Stimulated activated CD4-positive, alpha-beta T cell treated with anti-CD3 and anti-CD28 coated beads, Interleukin-4, amount 100 ng/mL, for 48 hours (primary cell): ENCODE measurements around the gene SPOCK3.
"Not testable (repeated sequence)": the region's sequence is repeated elsewhere in the genome, so short reads cannot be mapped to it uniquely, and the experiment has no call there.

ENCODE experiments used
- DNase-seq, 2 donors: peaks; one replicate each; pipeline ENCODE4 v3.0.0-alpha.2; 2020; ENCODE audit warnings: low read depth in 2 of 2

SPOCK3 gene

GRCh38 chr4:166957451-166957850 is 276.8 kb downstream of the SPOCK3 start:
- DNase-seq = no peak

GRCh38 chr4:166956484-166956883 is 277.8 kb downstream of the SPOCK3 start:
- DNase-seq = no peak

DNA sequence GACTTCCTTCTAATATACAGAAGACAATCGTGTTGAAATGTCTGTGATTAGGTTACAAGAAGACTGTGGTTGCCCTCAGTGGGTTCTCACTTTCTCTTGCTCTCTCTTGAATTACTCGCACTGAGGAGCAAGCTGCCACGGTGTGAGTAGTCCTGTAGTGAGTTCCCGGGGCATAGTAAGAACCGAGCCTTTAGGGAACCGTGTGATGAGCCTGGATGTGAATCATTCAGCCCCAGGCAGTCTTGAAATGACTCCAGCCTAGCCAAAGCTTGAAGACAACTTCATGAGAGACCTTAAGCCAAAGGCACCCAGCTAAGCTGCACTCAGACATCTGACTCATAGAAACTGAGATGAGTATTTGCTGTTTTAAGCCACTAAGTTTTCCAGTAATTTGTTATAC is 292.7 kb downstream of the SPOCK3 start:
- peak in 1 of 2 donors; percentile 0 for DNase-seq

- DNase-seq = no peak
Measured at GRCh38 chr4:166930464-166930863, 303.8 kb downstream of the SPOCK3 start.

GRCh38 chr4:166924424-166924823 is 309.9 kb downstream of the SPOCK3 start:
- DNase-seq = no peak

DNA sequence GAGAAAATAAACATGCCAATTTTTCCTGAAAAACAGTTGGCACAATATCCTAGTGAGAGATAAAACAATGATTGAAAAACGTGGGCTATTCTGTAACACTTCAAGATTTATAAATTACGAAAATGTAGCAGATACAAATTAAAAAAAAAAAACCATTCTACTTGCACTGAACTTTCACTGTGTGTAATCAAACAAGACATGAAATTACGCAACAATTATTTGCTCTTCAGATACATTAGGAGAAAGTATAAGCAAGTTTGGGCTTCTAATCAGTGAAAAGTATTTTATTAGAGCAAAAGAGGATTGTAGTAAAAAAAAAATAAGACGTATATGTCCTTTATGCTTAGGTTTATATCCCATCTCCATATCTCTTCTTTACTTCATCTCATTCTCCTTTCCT is 320.4 kb downstream of the SPOCK3 start:
- DNase-seq = no peak

- no peak for DNase-seq
Measured at GRCh38 chr4:166903408-166903807, 330.9 kb downstream of the SPOCK3 start.

GRCh38 chr4:166902941-166903340 is 331.4 kb downstream of the SPOCK3 start:
- no peak for DNase-seq

DNA sequence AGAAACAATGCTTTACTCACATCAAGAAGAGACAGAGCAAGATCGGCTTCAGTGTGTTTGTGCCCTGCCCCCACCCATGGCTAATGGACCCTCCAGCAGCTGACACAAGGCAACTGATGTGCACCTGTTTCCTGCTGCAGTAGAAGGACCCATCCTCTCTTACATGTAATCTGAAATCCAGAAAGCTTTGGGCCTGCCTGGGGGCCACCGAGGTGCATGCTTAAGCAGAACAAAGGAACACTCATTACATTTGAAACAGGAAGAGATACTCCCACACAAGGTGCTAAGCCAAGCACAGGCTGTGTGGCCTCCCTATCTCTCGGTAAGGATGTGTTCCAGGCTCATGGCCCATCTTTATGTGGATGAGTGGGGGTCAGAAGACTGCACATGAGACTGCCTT is 338.0 kb downstream of the SPOCK3 start:
- no peak for DNase-seq

DNA sequence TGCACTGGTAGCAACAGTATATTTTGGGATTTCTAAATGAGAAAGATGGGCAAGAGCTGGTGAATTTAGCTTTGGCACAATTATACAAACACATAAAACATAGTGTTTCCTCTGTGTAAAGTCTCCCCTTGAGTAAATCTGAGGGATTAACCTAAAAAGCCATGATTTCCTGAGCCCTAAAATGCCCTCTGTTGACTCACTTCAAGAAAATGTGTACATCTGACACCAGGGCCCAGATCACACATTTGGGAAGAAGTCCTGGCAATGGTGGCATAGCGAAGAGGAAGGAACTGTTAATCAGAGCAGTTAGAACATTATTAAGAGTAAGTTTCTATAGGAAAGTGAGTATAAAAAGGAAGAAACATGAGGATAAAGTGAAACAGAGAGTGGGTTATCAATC is 338.5 kb downstream of the SPOCK3 start:
- no peak for DNase-seq

- no peak for DNase-seq
Measured at GRCh38 chr4:166887457-166887856, 346.8 kb downstream of the SPOCK3 start.

GRCh38 chr4:166886718-166887117 is 347.6 kb downstream of the SPOCK3 start:
- DNase-seq = no peak

GRCh38 chr4:166882221-166882620 is 352.1 kb downstream of the SPOCK3 start:
- DNase-seq = no peak

DNA sequence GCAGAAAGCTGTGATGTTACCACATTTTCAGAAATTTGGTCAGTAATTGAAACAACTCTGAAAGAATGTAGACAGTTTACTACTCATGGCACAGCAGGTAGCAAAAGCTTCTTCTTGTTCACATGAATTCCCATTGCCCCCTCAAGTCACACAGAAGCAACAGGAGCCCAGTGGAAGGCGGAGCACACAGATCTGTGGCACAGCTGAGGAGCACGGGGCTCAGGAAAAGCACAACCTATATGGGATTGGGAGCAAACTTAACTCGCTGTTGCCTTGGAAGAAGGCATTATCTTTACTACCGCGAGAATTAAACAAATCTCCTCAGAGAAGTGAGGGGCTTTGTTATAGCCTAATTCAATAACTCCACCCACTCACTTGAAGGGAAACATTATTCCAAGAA is 358.5 kb downstream of the SPOCK3 start:
- DNase-seq = no peak

DNA sequence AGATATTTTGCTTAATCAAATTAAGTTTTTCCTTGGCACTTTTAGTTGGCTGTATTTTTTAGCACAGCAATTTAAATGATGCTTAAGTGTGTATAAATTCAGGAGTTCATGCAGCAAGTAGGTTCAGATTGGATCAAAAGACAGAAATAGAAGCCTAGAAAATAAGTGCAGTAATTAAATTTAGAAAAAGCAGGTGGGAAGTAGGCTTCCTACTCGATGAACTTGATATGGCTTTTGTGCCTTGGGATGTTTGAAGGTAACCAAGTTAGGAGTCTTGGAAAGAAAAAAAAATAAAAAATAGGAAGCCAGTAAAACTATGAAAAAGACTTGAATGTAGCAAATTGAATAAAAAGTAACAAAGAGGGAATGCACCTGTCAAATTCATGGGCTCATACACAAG is 372.3 kb downstream of the SPOCK3 start:
- no peak for DNase-seq

- not testable (repeated sequence) for DNase-seq
Measured at GRCh38 chr4:166850398-166850797, 383.9 kb downstream of the SPOCK3 start.

DNA sequence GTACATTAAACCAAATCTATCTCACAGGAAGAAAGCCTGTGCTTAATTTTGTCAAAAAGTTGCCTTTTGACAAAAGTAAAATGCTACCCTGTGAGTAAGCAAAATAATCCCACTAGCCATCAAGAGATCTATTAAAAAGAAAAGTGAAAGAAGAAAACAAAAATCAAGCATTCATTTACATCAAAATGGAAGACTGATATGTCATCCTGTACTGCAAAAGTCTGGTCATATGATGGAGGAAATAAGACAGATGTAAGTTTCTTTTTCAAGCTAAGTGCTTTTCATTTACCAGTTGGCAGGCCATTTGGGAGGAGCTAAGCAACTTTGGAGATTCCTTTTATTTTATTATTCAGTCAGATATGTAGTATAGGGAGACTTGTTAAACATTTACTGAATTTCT is 387.4 kb downstream of the SPOCK3 start:
- no peak for DNase-seq

DNA sequence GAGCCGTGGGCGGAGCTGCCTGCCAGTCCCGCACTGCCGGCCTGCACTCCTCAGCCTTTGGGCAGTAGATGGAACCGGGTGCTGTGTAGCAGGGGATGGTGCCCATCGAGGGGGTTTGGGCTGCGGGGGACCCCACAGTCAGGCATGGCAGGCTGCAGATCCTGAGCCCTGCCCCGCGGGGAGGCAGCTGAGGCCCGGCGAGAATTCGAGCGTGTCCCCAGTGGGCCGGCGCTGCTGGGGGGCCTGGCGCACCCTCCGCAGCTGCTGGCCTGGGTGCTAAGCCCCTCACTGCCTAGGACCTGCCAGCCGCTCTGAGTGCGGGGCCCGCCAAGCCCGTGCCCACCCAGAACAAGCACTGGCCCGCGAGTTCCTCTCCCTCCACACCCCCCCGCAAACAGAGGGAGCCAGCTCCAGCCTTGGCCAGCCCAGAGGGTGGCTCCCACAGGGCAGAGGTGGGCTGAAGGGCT is 391.5 kb downstream of the SPOCK3 start:
- no peak for DNase-seq

DNA sequence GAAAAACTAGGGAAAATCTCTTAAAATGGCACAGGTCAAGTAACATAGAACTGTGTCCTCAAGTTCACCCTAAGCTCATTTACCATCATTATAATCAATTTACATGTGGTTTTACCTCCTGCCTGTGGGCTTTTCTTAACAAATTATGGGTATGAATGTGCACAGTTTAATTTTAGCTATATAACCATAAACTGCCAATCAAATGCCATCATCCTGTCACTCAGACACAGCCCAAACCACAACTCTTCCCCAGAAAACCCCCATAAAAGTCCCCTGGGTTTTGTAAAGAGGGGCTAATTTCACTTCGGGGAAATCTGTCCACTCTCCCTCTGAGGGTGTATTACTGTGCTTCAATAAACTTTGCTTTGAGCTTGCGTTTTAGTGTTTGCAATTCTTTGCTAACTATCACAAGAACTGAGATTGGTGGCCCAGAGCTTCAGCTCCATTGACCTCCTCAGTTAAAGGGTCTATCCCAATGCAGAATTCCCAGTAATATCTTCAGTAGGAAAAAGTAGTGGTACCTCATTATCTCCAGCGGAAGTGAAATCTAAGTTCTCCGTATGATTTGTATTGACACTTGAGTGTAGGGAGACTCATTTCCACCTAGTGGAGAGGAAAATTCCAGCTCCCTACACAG is 394.6 kb downstream of the SPOCK3 start:
- no peak for DNase-seq

GRCh38 chr4:166838975-166839614 is 395.2 kb downstream of the SPOCK3 start:
- no peak for DNase-seq

- DNase-seq = no peak
Measured at GRCh38 chr4:166836865-166837264, 397.4 kb downstream of the SPOCK3 start.

DNA sequence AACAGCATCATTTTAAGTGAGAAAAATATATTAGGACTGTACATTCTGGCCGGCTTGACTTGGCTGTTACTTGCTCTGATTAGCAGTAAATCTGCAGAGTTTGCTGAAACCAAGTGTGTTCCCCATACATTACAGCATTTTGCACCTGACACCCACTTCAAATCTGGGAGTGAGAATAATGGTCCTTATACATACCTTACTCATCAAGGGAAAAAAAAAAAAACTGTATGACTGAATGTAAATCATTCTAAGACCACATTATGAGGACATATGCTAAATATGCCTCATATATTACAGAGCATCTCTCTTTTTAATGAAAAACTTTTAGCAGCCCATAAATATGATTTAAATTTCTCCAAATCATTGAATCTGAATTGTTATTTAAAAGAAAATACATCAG is 406.7 kb downstream of the SPOCK3 start:
- no peak for DNase-seq

DNA sequence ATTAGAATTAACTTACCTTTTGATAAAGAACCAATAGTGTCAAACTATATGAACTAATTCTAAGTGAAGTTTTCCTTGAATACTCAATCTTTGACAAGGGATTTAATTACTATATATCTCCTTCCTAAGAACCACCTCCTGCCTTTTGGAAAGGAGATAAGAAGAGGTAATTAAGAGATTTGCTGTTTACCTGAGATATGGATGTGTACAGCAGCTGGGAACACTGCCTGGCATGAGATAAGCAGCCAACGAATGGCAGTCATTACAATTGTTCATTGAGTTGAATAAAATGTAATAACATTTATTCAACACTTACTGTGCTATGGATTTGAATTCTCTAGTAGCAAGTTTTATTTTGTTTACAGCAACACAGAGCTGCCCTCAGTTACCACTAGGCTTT is 407.1 kb downstream of the SPOCK3 start:
- no peak for DNase-seq

DNA sequence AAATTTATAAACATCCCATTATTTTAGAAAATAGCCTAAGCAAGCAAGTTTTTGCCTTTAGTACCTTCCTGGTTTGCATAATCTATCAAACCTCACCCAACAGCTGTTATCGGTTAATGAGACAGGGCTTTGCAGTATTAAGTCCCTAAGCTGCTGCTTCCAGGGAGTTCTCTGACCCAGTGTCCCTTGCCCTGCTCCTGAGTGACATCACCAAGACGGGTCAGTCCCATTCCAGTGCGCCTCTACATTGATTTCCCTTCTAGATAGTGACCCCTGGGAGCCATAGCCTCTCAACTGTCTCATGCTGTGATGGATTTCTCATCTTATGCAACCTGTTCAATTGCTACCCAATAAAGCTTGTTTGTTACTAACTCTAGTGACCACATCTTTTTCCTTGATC is 410.4 kb downstream of the SPOCK3 start:
- no peak for DNase-seq
